ENCODE measurements around the gene NOC4L. TPM values are rescaled to one million over a fixed set of nuclear protein-coding genes. Genes with fewer than 3 reads are reported as not detected.
A peak's percentile ranks its signal among the peaks of the same experiment; 100 is the strongest.

NOC4L gene
- total and polyA plus RNA-seq, 12 donors, result 7.4 to 22.2 (median 9.5) TPM

GRCh38 chr12:132196038-132196872 lies 52.0 kb downstream of the NOC4L start:
- H3K27me3 ChIP-seq, result peaks cover 0 to 56% (median 21%) of the 10 kb centered on the region in 7 donors
- TF ChIP-seq CTCF (IDR thresholded peaks at IDR 0.05), result no peak
- DNase-seq (no peak), ATAC-seq (no peak)
- no peaks in the 10 kb centered on the region for H3K4me1 ChIP-seq
- H3K9me3 ChIP-seq, result peaks cover 0 to 14% (median 0%) of the 10 kb centered on the region in 11 donors
- H3K27ac ChIP-seq, result no peak overlapping the region
- intact Hi-C loops (cut with DNase I), result no loop called here
- WGBS, 2 donors, result 73 to 76% methylated on average over 32 of the region's 32 CpGs
- no peak overlapping the region for H3K4me3 ChIP-seq
- H3K36me3 ChIP-seq, result no peaks in the 10 kb centered on the region

DNA sequence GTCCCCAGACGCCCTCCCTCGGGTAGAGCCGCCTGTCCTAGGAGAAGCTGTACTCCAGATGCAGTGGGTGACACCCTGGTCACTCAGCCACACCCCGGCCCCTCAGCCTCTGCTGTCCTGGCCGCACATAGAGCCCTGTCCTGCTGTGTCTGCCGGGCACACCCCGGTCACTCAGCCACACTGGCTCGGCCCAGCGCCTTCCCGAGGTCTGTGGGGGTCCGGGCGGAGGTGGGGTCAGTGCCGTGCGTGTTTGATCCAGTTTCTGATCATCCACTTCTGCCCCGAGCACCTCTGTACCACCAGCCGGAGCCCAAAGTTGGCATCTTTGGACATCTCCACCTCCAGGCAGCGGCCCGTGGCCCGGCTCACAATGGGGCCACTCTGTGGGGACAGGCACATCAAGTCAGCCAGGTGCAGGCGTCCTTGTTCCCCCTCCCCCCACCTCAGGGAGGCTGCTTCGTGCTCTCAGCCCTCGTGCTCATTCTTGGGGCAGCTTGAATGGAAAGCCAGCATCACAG lies 52.7 kb downstream of the NOC4L start:
- peaks cover 0 to 57% (median 15%) of the 10 kb centered on the region in 7 donors for H3K27me3 ChIP-seq
- no peak for ATAC-seq
- no peak for TF ChIP-seq CTCF (IDR thresholded peaks at IDR 0.05)
- H3K36me3 ChIP-seq, result no peaks in the 10 kb centered on the region
- intact Hi-C loops (cut with DNase I), result no loop called here
- no peak overlapping the region for H3K4me3 ChIP-seq
- DNase-seq, result no peak
- WGBS, 2 donors, result 79 to 83% methylated on average over 22 of the region's 22 CpGs
- no peak overlapping the region for H3K27ac ChIP-seq
- peaks cover 0 to 14% (median 0%) of the 10 kb centered on the region in 11 donors for H3K9me3 ChIP-seq
- no peaks in the 10 kb centered on the region for H3K4me1 ChIP-seq

GRCh38 chr12:132197581-132198354 lies 53.5 kb downstream of the NOC4L start:
- H3K9me3 ChIP-seq, result peaks cover 0 to 14% (median 0%) of the 10 kb centered on the region in 11 donors
- H3K27me3 ChIP-seq, result peaks cover 0 to 57% (median 13%) of the 10 kb centered on the region in 7 donors
- H3K4me3 ChIP-seq, result no peak overlapping the region
- intact Hi-C loops (cut with DNase I), result no loop called here
- no peaks in the 10 kb centered on the region for H3K4me1 ChIP-seq
- peak; percentile 35 to 66 for DNase-seq
- no peak for TF ChIP-seq CTCF (IDR thresholded peaks at IDR 0.05)
- peak in 7 of 8 donors; percentile 32 to 74 (median 46) for ATAC-seq
- WGBS, 2 donors, result 76 to 78% methylated on average over 43 to 44 of the region's 44 CpGs
- H3K27ac ChIP-seq, result no peak overlapping the region
- H3K36me3 ChIP-seq, result no peaks in the 10 kb centered on the region

GRCh38 chr12:132199101-132199500 lies 54.8 kb downstream of the NOC4L start:
- TF ChIP-seq CTCF (IDR thresholded peaks at IDR 0.05), result no peak
- no peak overlapping the region for H3K27ac ChIP-seq
- H3K27me3 ChIP-seq, result peaks cover 0 to 70% (median 25%) of the 10 kb centered on the region in 7 donors
- no peak for ATAC-seq
- intact Hi-C loops (cut with DNase I), result no loop called here
- no peaks in the 10 kb centered on the region for H3K4me1 ChIP-seq
- no peaks in the 10 kb centered on the region for H3K36me3 ChIP-seq
- peaks cover 0 to 5% (median 0%) of the 10 kb centered on the region in 11 donors for H3K9me3 ChIP-seq
- DNase-seq, result no peak
- WGBS, 2 donors, result 81 to 83% methylated on average over 18 of the region's 18 CpGs
- H3K4me3 ChIP-seq, result no peak overlapping the region
